B cell (primary cell): ENCODE measurements around the gene ZBP1. TPM values are rescaled to one million over a fixed set of nuclear protein-coding genes. Genes with fewer than 3 reads are reported as not detected.

ENCODE experiments used
- ATAC-seq: fragments of 200-7000 bp; cut with Tn5 transposase; one replicate; pipeline ENCODE4 v1.10.0; 2021; ENCODE audit warnings: low read depth, mild to moderate bottlenecking, moderate number of reproducible peaks, moderate library complexity
- CTCF ChIA-PET: fragments of 350-600 bp; sonication (Branson Sonifier 250); formaldehyde crosslinking; loops from one replicate; lab custom pipeline; 2021; ENCODE audit warnings: antibody characterized with exemption, inconsistent platforms; lab: Charles Lee
- POLR2A ChIA-PET: fragments of 350-600 bp; sonication (Branson Sonifier 250); formaldehyde crosslinking; loops from one replicate; lab custom pipeline; 2021; ENCODE audit warnings: antibody characterized with exemption; lab: Charles Lee
- DNase-seq: peaks from one replicate; pipeline ENCODE4 v3.0.0; 2013
- H2AFZ ChIP-seq: 2 replicates; pipeline ENCODE4 v1.6.1; 2012; ENCODE audit warnings: mild to moderate bottlenecking, low read depth, low read length; ENCODE audit not compliant: insufficient read depth, poor library complexity, severe bottlenecking
- H3K27ac ChIP-seq, 2 donors: 1 replicate in 1 of 2; 2 replicates in 1 of 2; pipeline ENCODE4 v1.5.1; 2012 to 2013; ENCODE audit warnings: low read length in 2 of 2, mild to moderate bottlenecking in 2 of 2, moderate library complexity in 1 of 2
- H3K27me3 ChIP-seq, 4 experiments: fragments of 200-600 bp in 1 of 4; sonication (generic) in 1 of 4; replicated peaks in 1 of 4; 1 replicate in 2 of 4; 2 replicates in 2 of 4; pipeline versions ENCODE4 v1.6.1 to v1.7.0; 2013 to 2016; ENCODE audit warnings: low read length in 3 of 4, mild to moderate bottlenecking in 2 of 4, mixed read lengths in 1 of 4, moderate library complexity in 1 of 4; ENCODE audit not compliant: insufficient read depth in 4 of 4, control insufficient read depth in 3 of 4; ENCODE audit errors: control extremely low read depth in 1 of 4
- H3K36me3 ChIP-seq, 2 experiments: replicated peaks in 1 of 2; 1 replicate in 1 of 2; 2 replicates in 1 of 2; pipeline versions ENCODE4 v1.6.1 to v1.7.1; 2013; ENCODE audit warnings: low read length in 1 of 2; ENCODE audit not compliant: insufficient read depth in 2 of 2, control insufficient read depth in 1 of 2; ENCODE audit errors: control extremely low read depth in 1 of 2, extremely low read depth in 1 of 2
- H3K4me1 ChIP-seq, 2 donors: fragments of 200-600 bp in 1 of 2; sonication (generic) in 1 of 2; 1 replicate in 1 of 2; 2 replicates in 1 of 2; pipeline versions ENCODE4 v1.5.1 to v1.6.1; 2013 to 2017; ENCODE audit warnings: low read length in 2 of 2; ENCODE audit not compliant: control insufficient read depth in 2 of 2, insufficient read depth in 2 of 2
- H3K4me2 ChIP-seq: replicated peaks from 2 replicates; pipeline ENCODE3; 2012; ENCODE audit warnings: mild to moderate bottlenecking, low read depth, low read length; ENCODE audit not compliant: poor library complexity, severe bottlenecking
- H3K4me3 ChIP-seq, 5 experiments: fragments of 200-600 bp in 1 of 5; sonication (generic) in 1 of 5; 1 replicate in 3 of 5; 2 replicates in 2 of 5; pipeline versions ENCODE4 v1.5.1 to v1.7.0; 2011 to 2016; ENCODE audit warnings: low read length in 4 of 5, mild to moderate bottlenecking in 4 of 5, low read depth in 2 of 5, control low read depth in 1 of 5, moderate library complexity in 1 of 5; ENCODE audit not compliant: insufficient read depth in 1 of 5; ENCODE audit errors: control extremely low read depth in 1 of 5, extremely low read depth in 1 of 5
- H3K79me2 ChIP-seq: fragments of 200-600 bp; sonication (generic); one replicate; pipeline ENCODE4 v1.6.0; 2016; ENCODE audit warnings: low read length; ENCODE audit not compliant: control insufficient read depth, insufficient read depth
- H3K9ac ChIP-seq: fragments of 200-600 bp; sonication (generic); 2 replicates; pipeline ENCODE4 v1.6.1; 2017; ENCODE audit warnings: mild to moderate bottlenecking, low read length, moderate library complexity
- H3K9me3 ChIP-seq, 3 donors: one replicate each; pipeline versions ENCODE4 v1.6.1 to v1.7.1; 2013; ENCODE audit warnings: low read length in 2 of 3; ENCODE audit not compliant: control insufficient read depth in 2 of 3, insufficient read depth in 1 of 3; ENCODE audit errors: control extremely low read depth in 1 of 3
- H4K20me1 ChIP-seq: 2 replicates; pipeline ENCODE4 v1.6.0; 2012; ENCODE audit warnings: mild to moderate bottlenecking, low read length; ENCODE audit not compliant: insufficient read depth, control insufficient read depth, poor library complexity, severe bottlenecking
- H3K27ac Mint-ChIP-seq: one replicate; pipeline ENCODE4 v1.8.0; 2021; ENCODE audit warnings: mixed read lengths
- H3K27me3 Mint-ChIP-seq: one replicate; pipeline ENCODE4 v1.8.0; 2021; ENCODE audit warnings: mixed read lengths
- H3K4me1 Mint-ChIP-seq: one replicate; pipeline ENCODE4 v1.8.0; 2021; ENCODE audit warnings: mixed read lengths
- H3K4me3 Mint-ChIP-seq: one replicate; pipeline ENCODE4 v1.8.0; 2021; ENCODE audit warnings: mixed read lengths
- H3K9me3 Mint-ChIP-seq: one replicate; pipeline ENCODE4 v1.8.0; 2022; ENCODE audit warnings: mixed read lengths; ENCODE audit not compliant: insufficient read depth
- CTCF ChIP-seq: fragments of 200-600 bp; IDR thresholded peaks from one replicate; pipeline ENCODE4 v1.8.0; 2022; ENCODE audit warnings: antibody characterized with exemption, mild to moderate bottlenecking
- EZH2 ChIP-seq: IDR thresholded peaks from 2 replicates; pipeline ENCODE4 v1.6.1; 2012; ENCODE audit warnings: borderline replicate concordance, low read depth, mild to moderate bottlenecking, moderate library complexity, low read length; ENCODE audit not compliant: insufficient read depth, poor library complexity, severe bottlenecking
- WGBS: methylation state at CpG from one replicate; pipeline ENCODE4 v1.1.5; 2013; ENCODE audit warnings: missing lambda C conversion rate; ENCODE audit not compliant: insufficient coverage; 5-methylcytosine and 5-hydroxymethylcytosine counted together
- intact Hi-C: fragments of 100-400 bp; cut with micrococcal nuclease; formaldehyde crosslinking; loops from one replicate; pipeline ENCODE4 v1.10.0; 2022
- polyA plus RNA-seq: library from polyadenylated mRNA; depleted of rRNA; stranded (reverse); fragments of >200 nt; gene quantifications from 2 replicates; pipeline ENCODE4 v1.2.3, GENCODE V29; 2012
- total RNA-seq, 2 donors: library from RNA; stranded (reverse); fragments of 120-200 nt in 1 of 2; gene quantifications; 1 replicate in 1 of 2; 2 replicates in 1 of 2; pipeline versions ENCODE4 v1.2.3 to v1.2.4, GENCODE V29; 2013 to 2022

The ZBP1 gene
- total and polyA plus RNA-seq, 2 donors (not counting 1 experiment from before 2014, with no cell fraction given) = 29.9 to 69.2 TPM

- no peak overlapping the region for H3K4me2 ChIP-seq
- ChIA-PET POLR2A (interaction anchor here (1.6 kb wide), 1 partner anchor 13 kb away, joined by 3 read pairs; no protein-coding TSS in a partner anchor), CTCF (interaction anchor here (0.9 to 11.0 kb wide), 4 partner anchors 9 to 65 kb away, joined by 3 to 131 read pairs (median 3); no protein-coding TSS in a partner anchor)
- no peak overlapping the region for H3K9ac ChIP-seq
- ATAC-seq (no peak), DNase-seq (no peak)
- TF ChIP-seq CTCF (no peak), EZH2 (no peak)
- no peak overlapping the region for H3K27ac ChIP-seq
- peaks cover 27 to 36% of the 10 kb centered on the region in 2 donors for H3K4me1 ChIP-seq
- H3K79me2 ChIP-seq = peaks cover 32% of the 10 kb centered on the region
- Mint-ChIP-seq H3K4me1 (peaks cover 38% of the 10 kb centered on the region), H3K27ac (no peak overlapping the region), H3K4me3 (no peak overlapping the region), H3K9me3 (no peaks in the 10 kb centered on the region), H3K27me3 (no peaks in the 10 kb centered on the region)
- no peaks in the 10 kb centered on the region for H3K27me3 ChIP-seq
- no peak overlapping the region for H3K4me3 ChIP-seq
- H4K20me1 ChIP-seq = peaks cover 20% of the 10 kb centered on the region
- intact Hi-C loops = loop anchor here (5.0 to 10.0 kb wide), 2 partner anchors 1280 to 1393 kb away; partner anchors contain the start of gene CTSZ
- H3K36me3 ChIP-seq = peaks cover 0 to 71% of the 10 kb centered on the region in 2 experiments
- 94% methylated on average over 14 of the region's 16 CpGs for WGBS
- no peak overlapping the region for H2AFZ ChIP-seq
- H3K9me3 ChIP-seq = no peaks in the 10 kb centered on the region
These were observed 5.5 kb downstream of the ZBP1 start for GRCh38 chr20:57614490-57615444.
